Measurements from ENCODE around the gene PCBP2. TPM values are rescaled to one million over a fixed set of nuclear protein-coding genes. Genes with fewer than 3 reads are reported as not detected.

PCBP2 gene
- total RNA-seq, 3 donors from 2014 or later, result 512 to 722 (median 529) TPM

- Histone ChIP-seq H3K27me3 (no peaks in the 10 kb centered on the region), H3K36me3 (no peaks in the 10 kb centered on the region), H3K4me3 (peak overlapping the region in 1 of 3 donors; percentile 93), H3K4me1 (peaks cover 0 to 12% of the 10 kb centered on the region in 2 donors), H3K27ac (no peak overlapping the region), H3K9me3 (no peaks in the 10 kb centered on the region)
- intact Hi-C loops (cut with DNase I; ENCODE audit: low total_unique reads), result no loop called here
- no peak for TF ChIP-seq CTCF (IDR thresholded peaks at IDR 0.05)
- no peak for TF ChIP-seq POLR2AphosphoS5 (IDR thresholded peaks at IDR 0.05)
- no peak for TF ChIP-seq POLR2A (IDR thresholded peaks at IDR 0.05)
- no peak for DNase-seq (ENCODE audit: low spot score in 2 of 2)
These were observed 2.8 kb downstream of the PCBP2 start for GRCh38 chr12:53454707-53455106.

- Histone ChIP-seq H3K27ac (no peak overlapping the region), H3K4me3 (no peak overlapping the region), H3K36me3 (peaks cover 14% of the 10 kb centered on the region), H3K27me3 (no peaks in the 10 kb centered on the region), H3K4me1 (peaks cover 0 to 12% of the 10 kb centered on the region in 2 donors), H3K9me3 (no peaks in the 10 kb centered on the region)
- intact Hi-C loops (cut with DNase I; ENCODE audit: low total_unique reads), result no loop called here
- TF ChIP-seq POLR2AphosphoS5 (IDR thresholded peaks at IDR 0.05) (no peak), CTCF (IDR thresholded peaks at IDR 0.05) (no peak), POLR2A (IDR thresholded peaks at IDR 0.05) (no peak)
- no peak for DNase-seq (ENCODE audit: low spot score in 2 of 2)
These were observed 4.9 kb downstream of the PCBP2 start for GRCh38 chr12:53456654-53457366.

- intact Hi-C loops (cut with DNase I; ENCODE audit: low total_unique reads), result no loop called here
- TF ChIP-seq POLR2A (IDR thresholded peaks at IDR 0.05) (no peak), POLR2AphosphoS5 (IDR thresholded peaks at IDR 0.05) (no peak), CTCF (IDR thresholded peaks at IDR 0.05) (no peak)
- Histone ChIP-seq H3K4me1 (peaks cover 0 to 1% of the 10 kb centered on the region in 2 donors), H3K27ac (no peak overlapping the region), H3K4me3 (no peak overlapping the region), H3K27me3 (no peaks in the 10 kb centered on the region), H3K9me3 (no peaks in the 10 kb centered on the region), H3K36me3 (peaks cover 23% of the 10 kb centered on the region)
- DNase-seq (ENCODE audit: low spot score in 2 of 2), result no peak
These were observed 7.2 kb downstream of the PCBP2 start for GRCh38 chr12:53459097-53459496.

GRCh38 chr12:53461059-53461458, 9.2 kb downstream of the PCBP2 start:
- H3K27ac ChIP-seq, result peak overlapping the region; percentile 8
- H3K27me3 ChIP-seq, result no peaks in the 10 kb centered on the region
- peaks cover 23% of the 10 kb centered on the region for H3K36me3 ChIP-seq
- H3K4me1 ChIP-seq, result no peaks in the 10 kb centered on the region
- no peak for TF ChIP-seq CTCF (IDR thresholded peaks at IDR 0.05)
- TF ChIP-seq POLR2A (IDR thresholded peaks at IDR 0.05), result no peak
- no peak for TF ChIP-seq POLR2AphosphoS5 (IDR thresholded peaks at IDR 0.05)
- intact Hi-C loops (cut with DNase I; ENCODE audit: low total_unique reads), result no loop called here
- DNase-seq (ENCODE audit: low spot score in 2 of 2), result no peak
- H3K9me3 ChIP-seq, result no peaks in the 10 kb centered on the region
- H3K4me3 ChIP-seq, result no peak overlapping the region

- DNase-seq (ENCODE audit: low spot score in 2 of 2), result no peak
- intact Hi-C loops (cut with DNase I; ENCODE audit: low total_unique reads), result no loop called here
- Histone ChIP-seq H3K9me3 (no peaks in the 10 kb centered on the region), H3K4me3 (no peak overlapping the region), H3K4me1 (no peaks in the 10 kb centered on the region), H3K36me3 (peaks cover 23% of the 10 kb centered on the region), H3K27me3 (no peaks in the 10 kb centered on the region), H3K27ac (no peak overlapping the region)
- TF ChIP-seq CTCF (IDR thresholded peaks at IDR 0.05) (no peak), POLR2AphosphoS5 (IDR thresholded peaks at IDR 0.05) (no peak), POLR2A (IDR thresholded peaks at IDR 0.05) (no peak)
These were observed 9.7 kb downstream of the PCBP2 start for GRCh38 chr12:53461591-53461990.
